ENCODE measurements around the gene FGD6.

The FGD6 gene

GRCh38 chr12:95231190-95231589, 13.9 kb upstream of the FGD6 start:
- no peak overlapping the region for H3K4me3 ChIP-seq (replicated peaks; ENCODE audit: low read depth, low read length)
- DNase-seq (ENCODE audit: low read depth) = peak; percentile 79
- TF ChIP-seq CTCF (IDR thresholded peaks at IDR 0.05; ENCODE audit: low read length, missing control alignments) = no peak

- DNase-seq (ENCODE audit: low read depth) = no peak
- no peak for TF ChIP-seq CTCF (IDR thresholded peaks at IDR 0.05; ENCODE audit: low read length, missing control alignments)
- no peak overlapping the region for H3K4me3 ChIP-seq (replicated peaks; ENCODE audit: low read depth, low read length)
Observed at GRCh38 chr12:95230313-95230712, 13.0 kb upstream of the FGD6 start.

GRCh38 chr12:95229636-95230035, 12.4 kb upstream of the FGD6 start:
- DNase-seq (ENCODE audit: low read depth) = no peak
- no peak overlapping the region for H3K4me3 ChIP-seq (replicated peaks; ENCODE audit: low read depth, low read length)
- no peak for TF ChIP-seq CTCF (IDR thresholded peaks at IDR 0.05; ENCODE audit: low read length, missing control alignments)

- no peak for TF ChIP-seq CTCF (IDR thresholded peaks at IDR 0.05; ENCODE audit: low read length, missing control alignments)
- DNase-seq (ENCODE audit: low read depth) = no peak
- no peak overlapping the region for H3K4me3 ChIP-seq (replicated peaks; ENCODE audit: low read depth, low read length)
Observed at GRCh38 chr12:95228617-95229016, 11.3 kb upstream of the FGD6 start.

GRCh38 chr12:95227818-95228356, 10.6 kb upstream of the FGD6 start:
- DNase-seq (ENCODE audit: low read depth) = no peak
- no peak overlapping the region for H3K4me3 ChIP-seq (replicated peaks; ENCODE audit: low read depth, low read length)
- no peak for TF ChIP-seq CTCF (IDR thresholded peaks at IDR 0.05; ENCODE audit: low read length, missing control alignments)

- DNase-seq (ENCODE audit: low read depth) = no peak
Observed at GRCh38 chr12:95225645-95226212, 8.5 kb upstream of the FGD6 start.

More at GRCh38 chr12:95225645-95226212, 8.5 kb upstream of the FGD6 start:
- TF ChIP-seq CTCF (IDR thresholded peaks at IDR 0.05; ENCODE audit: low read length, missing control alignments) = no peak
- H3K4me3 ChIP-seq (replicated peaks; ENCODE audit: low read depth, low read length) = no peak overlapping the region
